Progenitor cell of endocrine pancreas (in vitro differentiated cells): ENCODE results near the gene LTBP3. TPM values are rescaled to one million over a fixed set of nuclear protein-coding genes. Genes with fewer than 3 reads are reported as not detected.

Experiments used
- DNase-seq: peaks from one replicate; pipeline ENCODE4 v3.0.0; 2021; ENCODE audit warnings: low spot score; ENCODE audit not compliant: unreplicated experiment
- H3K27ac Mint-ChIP-seq: 2 replicates; pipeline ENCODE4 v1.8.0; 2021; ENCODE audit warnings: mild to moderate bottlenecking, moderate library complexity, mixed read lengths
- H3K27me3 Mint-ChIP-seq: 2 replicates; pipeline ENCODE4 v1.8.0; 2021; ENCODE audit warnings: mixed read lengths
- H3K36me3 Mint-ChIP-seq: 2 replicates; pipeline ENCODE4 v1.8.0; 2022; ENCODE audit warnings: mixed read lengths; ENCODE audit not compliant: insufficient read depth
- H3K4me1 Mint-ChIP-seq: 2 replicates; pipeline ENCODE4 v1.8.0; 2021; ENCODE audit warnings: low read depth, mixed read lengths
- H3K4me3 Mint-ChIP-seq: 2 replicates; pipeline ENCODE4 v1.8.0; 2021; ENCODE audit warnings: low read depth, mild to moderate bottlenecking, moderate library complexity, mixed read lengths
- H3K9me3 Mint-ChIP-seq: 2 replicates; pipeline ENCODE4 v1.8.0; 2021; ENCODE audit warnings: low read depth, mixed read lengths
- CTCF ChIP-seq: fragments of 200-600 bp; sonication (generic); IDR thresholded peaks from one replicate; pipeline ENCODE4 v1.5.0; 2021; ENCODE audit warnings: antibody characterized with exemption, mild to moderate bottlenecking; ENCODE audit not compliant: unreplicated experiment
- total RNA-seq: library from RNA; stranded (reverse); gene quantifications from 2 replicates; pipeline ENCODE4 v1.2.1, GENCODE V29; 2021

The LTBP3 gene
- total RNA-seq, 1 donor from 2014 or later = 55.3 TPM

DNA sequence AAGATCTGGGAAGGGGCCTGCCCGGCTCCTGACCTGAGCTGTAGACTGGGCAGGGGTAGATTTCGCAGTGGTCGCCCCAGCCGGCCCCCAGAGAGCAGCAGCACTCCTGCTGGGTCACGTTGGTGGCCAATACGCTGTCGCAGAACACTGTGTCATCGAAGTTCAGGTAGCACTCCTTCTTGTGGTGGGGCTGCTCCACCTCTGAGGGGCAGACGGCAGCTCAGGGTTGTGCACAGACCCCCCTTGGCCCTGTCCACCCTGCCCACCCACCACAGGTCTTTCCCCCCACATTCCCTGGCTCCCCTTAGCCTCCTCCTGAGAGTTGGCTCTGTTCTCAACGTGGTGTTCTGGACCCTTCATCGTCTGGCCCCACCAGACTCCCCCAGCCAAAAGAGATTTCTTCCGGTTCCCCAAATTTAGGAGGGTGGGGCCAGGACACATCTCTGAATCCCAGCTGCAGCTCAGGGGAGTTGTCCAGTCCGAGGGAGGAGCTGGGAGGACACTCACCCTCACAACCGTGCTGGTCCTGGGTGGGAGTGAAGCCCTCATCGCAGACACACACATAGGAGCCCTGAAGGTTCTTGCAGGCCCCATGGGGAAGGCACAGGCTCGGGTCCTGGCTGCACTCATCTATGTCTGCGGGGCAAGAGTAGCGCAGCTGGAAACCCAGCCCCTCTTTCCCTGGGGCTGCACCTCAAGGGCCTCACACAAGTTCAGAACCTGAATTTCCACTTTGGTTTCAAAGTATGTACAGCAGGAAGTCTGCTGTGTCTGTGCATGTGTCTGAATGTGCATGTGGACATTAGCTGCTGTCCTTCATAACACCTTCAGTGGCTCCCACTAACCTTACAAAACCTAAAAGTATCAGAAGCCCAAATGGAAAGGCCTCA lies 16.8 kb downstream of the LTBP3 start:
- no peak overlapping the region for H3K27ac Mint-ChIP-seq
- H3K4me3 Mint-ChIP-seq = no peak overlapping the region
- peaks cover 24% of the 10 kb centered on the region for H3K36me3 Mint-ChIP-seq
- TF ChIP-seq CTCF = no peak
- DNase-seq = no peak
- no peaks in the 10 kb centered on the region for H3K9me3 Mint-ChIP-seq
- peaks cover 58% of the 10 kb centered on the region for H3K27me3 Mint-ChIP-seq
- H3K4me1 Mint-ChIP-seq = peaks cover 10% of the 10 kb centered on the region

GRCh38 chr11:65540290-65541092 lies 17.7 kb downstream of the LTBP3 start:
- Mint-ChIP-seq H3K36me3 (peaks cover 26% of the 10 kb centered on the region), H3K9me3 (no peaks in the 10 kb centered on the region), H3K4me1 (peaks cover 3% of the 10 kb centered on the region), H3K27ac (no peak overlapping the region), H3K27me3 (peaks cover 51% of the 10 kb centered on the region), H3K4me3 (peak overlapping the region; percentile 44)
- TF ChIP-seq CTCF = peak; percentile 71
- peak; percentile 62 for DNase-seq

GRCh38 chr11:65539744-65540289 lies 18.3 kb downstream of the LTBP3 start:
- Mint-ChIP-seq H3K27ac (no peak overlapping the region), H3K27me3 (peaks cover 45% of the 10 kb centered on the region), H3K9me3 (no peaks in the 10 kb centered on the region), H3K36me3 (peaks cover 26% of the 10 kb centered on the region), H3K4me3 (no peak overlapping the region), H3K4me1 (peaks cover 2% of the 10 kb centered on the region)
- DNase-seq = no peak
- peak; percentile 46 for TF ChIP-seq CTCF

DNA sequence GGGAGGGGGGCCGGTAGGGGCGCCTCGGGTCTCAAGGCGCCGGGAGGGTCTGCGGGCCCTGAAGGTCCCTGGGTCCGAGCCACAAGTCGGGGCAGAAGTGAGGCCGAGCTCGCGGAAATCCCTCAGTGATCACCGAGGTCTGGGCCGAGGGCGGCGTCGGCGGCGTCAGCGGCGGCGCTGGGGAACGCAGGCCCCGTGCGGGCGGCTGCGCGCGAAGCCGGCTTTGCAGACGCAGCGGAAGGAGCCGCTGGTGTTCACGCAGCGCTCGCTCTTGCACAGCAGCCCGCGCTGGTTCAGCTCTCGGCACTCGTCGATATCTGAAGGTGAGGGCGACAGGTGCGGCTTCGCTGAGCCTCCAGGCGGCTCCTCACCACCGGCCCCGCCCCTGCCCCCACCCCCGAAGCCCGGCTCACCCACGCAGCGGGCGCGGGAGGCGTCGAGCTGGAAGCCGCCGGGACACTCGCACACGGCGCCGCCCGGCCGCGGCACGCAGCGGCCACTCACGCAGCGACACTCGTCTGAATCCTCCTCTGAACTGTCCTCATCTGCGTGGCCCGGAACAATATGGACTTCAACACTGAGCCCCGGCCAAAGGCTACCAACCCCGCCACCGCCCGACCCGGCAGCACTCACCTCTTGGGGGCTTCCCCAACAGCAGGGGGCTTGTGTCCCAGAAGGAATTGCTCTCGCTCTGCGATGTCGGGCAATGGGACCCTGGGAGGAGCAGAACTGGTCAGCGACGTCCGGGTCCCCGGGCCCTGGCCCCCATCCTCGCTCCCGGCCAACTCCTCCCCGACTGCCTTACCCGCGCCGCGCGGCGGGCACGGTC lies 19.0 kb downstream of the LTBP3 start:
- Mint-ChIP-seq H3K4me1 (peaks cover 2% of the 10 kb centered on the region), H3K36me3 (peaks cover 24% of the 10 kb centered on the region), H3K27me3 (peaks cover 41% of the 10 kb centered on the region), H3K9me3 (no peaks in the 10 kb centered on the region), H3K27ac (peak overlapping the region; percentile 67), H3K4me3 (no peak overlapping the region)
- no peak for DNase-seq
- no peak for TF ChIP-seq CTCF
